ENCODE data around the gene GLI1.
"Not testable (repeated sequence)": the region's sequence is repeated elsewhere in the genome, so short reads cannot be mapped to it uniquely, and the experiment has no call there.

Gene GLI1

DNA sequence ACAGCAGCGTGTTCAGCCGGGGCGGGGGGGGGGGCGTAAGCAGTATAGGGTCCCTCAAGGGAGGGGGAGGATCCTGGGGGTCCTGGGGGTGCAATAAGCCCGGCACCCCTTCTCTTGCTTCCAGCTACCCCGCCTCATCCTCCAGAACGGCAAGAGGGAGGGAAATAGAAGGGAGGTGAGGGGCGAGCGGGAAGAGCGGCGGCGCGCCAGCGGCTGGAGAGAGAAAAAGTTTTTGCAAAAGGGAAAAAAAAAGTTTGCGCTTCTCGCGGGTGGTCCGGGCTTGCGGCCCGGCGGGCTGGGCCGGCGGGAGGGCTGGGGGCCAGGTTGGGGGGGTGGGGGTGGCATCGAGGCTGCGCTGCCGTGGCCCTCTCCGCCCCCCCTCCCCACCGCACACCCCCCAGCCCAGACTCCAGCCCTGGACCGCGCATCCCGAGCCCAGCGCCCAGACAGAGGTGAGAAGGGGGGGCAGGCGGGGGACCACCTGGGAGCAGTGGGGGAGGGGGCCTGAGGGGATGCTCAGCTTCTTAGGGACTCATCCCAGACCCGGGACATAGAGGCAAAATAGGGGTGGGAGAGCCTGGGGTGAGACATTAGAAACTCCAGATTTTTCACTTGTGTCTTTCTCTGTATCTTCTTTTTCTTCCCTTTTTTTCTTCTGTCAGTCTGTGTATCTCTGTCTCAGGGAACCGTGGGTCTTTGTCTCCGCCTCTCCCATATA is at the start of gene GLI1:
TSS of gene GLI1 (plus strand) at position 36 of the 718 bp plus-strand sequence. CDS start 3,907 bp downstream, outside the sequence.
- DNase-seq: no peak

DNA sequence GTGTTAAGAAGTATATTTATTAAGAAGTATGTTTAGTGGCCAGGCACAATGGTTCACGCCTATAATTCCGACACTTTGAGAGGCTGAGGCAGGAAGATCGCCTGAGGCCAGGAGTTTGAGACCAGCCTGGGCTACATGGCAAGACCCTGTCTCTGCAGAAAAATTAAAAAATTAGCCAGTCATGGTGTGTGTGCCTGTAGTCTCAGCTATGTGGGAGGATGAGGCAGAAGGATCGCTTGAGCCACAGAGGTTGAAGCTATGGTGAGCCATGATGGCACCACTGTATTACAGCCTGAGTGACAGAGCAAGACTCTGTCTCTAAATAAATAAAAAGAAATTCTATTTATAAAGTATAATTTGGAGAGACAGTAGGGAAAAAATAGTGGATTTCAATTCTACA is 49.1 kb upstream of the GLI1 start:
- DNase-seq: no peak

DNA sequence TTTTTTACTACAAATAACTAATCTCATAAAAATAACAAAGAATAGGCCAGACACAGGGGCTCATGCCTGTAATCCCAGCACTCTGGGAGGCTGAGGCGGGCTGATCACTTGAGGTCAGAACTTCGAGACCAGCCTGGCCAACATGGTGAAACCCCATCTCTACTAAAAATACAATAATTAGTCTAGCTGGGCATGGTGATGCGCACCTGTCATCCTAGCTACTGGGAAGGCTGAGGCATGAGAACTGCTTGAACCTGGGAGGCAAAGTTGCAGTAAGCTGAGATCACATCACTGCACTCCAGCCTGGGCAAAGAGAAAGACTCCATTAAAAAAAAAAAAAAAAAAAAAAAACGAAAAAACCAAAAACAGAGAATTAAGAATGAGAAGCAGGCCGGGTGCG is 45.4 kb upstream of the GLI1 start:
- not testable (repeated sequence) for DNase-seq

DNA sequence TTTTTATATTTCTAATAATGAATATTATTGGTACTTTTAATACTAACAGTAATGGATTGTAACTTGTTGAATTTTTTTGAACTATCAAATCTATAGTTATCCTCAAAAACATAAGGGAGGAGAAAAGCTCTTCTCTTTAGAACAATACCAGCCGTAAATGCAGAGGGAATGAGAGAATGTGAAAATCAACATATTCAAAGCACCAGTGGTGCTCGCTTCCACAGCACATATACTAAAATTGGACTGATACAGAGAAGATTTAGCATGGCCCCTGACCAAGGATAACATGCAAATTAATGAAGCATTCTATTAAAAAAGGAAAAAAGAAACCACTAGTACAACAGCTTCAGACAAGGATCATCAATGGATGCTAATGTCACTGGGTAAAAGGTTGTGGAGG is 44.5 kb upstream of the GLI1 start:
- no peak for DNase-seq

DNA sequence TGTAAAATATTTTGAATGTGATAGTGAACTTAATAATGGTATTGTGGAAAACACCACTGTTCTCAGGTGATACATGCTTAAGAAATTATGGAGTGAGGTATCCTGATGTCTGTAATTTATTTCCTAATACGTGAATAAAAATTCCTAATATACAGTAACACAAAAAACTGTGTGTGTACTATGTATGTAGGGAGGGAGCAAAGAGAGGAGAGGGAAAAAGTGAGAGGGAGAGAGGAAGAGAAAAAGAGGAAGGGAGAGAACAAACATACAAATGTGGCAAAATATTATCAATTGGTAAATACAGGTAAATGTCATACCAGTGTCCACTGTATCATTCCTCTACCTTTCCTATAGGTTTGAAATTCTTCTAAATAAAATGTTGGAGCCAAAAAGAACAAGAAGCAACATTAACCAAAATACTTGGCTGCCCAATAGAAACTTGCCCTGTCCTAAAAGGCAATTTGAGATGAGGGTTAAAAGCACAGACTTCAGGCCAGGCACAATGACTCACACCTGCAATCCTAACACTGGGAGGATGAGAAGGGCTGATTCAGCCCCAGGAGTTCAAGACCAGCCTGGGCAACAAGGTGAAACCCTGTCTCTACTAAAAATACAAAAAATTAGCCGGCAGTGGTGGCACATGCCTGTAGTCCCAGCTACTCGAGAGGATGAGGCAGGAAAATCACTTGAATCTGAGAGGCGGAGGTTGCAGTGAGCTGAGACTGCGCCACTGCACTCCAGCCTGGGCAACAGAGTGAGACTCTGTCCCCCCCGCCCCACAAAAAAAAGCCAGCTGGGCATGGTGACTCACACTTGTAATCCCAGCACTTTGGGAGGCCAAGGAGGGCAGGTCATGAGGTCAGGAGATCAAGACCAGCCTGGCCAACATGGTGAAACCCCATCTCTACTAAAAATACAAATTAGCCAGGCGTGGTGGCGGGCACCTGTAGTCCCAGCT is 43.3 kb upstream of the GLI1 start:
- no peak for DNase-seq

DNA sequence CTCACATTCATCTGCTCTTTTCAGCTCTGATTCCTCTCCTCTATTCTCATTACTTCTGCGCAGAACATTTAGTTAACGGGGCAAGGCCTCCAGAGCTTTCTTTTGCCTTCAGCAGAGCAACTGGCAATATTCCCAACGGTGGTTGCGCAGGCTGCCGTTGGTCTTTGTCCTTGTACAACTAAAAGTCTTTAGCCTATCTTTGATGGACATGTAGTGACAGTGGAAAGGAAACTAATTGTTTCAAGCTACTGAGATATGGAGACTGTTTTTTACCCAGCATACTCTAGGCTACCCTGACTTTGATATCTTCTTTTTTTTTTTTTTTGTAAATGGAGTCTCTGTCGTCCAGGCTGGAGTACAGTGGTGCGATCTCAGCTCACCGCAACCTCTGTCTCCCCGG is 41.3 kb upstream of the GLI1 start:
- DNase-seq: no peak

DNA sequence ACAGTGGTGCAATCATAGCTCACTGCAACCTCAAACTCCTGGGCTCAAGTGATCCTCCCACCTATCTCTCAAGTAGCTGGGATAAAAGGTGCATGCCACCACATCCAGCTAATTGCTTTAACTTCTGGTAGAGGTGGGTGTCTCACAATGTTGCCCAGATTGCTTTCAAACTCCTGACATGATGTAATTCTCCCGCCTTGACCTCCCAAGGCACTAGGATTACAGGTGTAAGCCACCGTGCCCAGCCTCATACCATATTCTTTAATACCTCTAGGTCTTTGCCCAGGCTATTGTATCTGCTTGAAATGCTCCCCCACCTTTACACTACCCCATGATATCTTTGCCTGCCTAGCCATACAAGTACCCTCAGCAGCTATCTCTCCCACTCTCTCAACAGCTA is 40.1 kb upstream of the GLI1 start:
- DNase-seq: no peak

DNA sequence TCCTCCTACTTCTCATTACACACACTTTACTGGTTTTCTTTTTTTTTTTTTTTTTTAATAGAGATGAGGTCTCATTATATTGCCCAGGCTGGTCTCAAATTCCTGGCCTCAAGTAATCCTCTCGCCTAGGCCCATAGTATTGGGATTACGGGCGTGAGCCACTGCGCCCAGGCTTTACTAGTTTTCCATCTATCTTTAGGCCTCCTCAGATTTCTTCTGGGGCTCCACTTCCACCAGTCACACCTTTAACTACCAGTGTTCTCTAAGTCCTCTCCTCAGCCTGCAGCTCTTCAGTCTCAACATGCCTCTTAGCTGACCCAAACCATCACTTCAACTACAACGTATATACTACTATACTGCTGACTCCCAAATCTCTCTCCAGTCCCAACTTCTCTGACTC is 39.1 kb upstream of the GLI1 start:
- no peak for DNase-seq

DNA sequence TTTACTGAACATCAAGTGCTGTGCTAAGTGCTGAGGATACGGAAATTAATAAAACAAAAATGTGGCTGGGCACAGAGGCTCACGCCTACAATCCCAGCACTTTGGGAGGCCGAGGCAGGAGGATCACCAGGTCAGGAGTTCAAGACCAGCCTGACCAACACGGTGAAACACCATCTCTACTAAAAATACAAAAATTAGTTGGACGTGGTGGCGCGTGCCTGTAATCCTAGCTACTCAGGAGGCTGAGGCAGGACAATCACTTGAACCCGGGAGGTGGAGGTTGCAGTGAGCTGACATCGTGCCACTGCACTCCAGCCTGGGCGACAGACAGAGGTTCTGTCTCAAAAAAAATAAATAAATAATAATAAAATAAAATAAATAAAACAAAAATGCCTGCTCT is 32.6 kb upstream of the GLI1 start:
- DNase-seq: not testable (repeated sequence)

DNA sequence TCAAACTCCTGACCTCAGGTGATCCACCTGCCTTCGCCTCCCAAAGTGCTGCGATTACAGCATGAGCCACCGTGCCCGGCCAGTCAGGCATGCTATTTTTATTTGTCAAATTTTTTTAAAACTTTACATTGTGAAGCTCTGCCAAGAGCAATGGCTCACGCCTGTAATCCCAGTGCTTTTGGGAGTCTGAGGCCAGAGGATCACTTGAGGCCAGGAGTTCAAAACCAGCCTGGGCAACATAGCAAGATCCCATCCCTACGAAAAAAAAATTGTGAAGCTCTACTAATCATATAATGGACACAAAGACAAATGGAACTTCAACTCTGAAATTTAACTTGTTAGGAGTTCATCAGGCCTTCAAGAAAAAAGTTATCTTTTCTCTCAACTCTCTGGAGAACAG is 30.6 kb upstream of the GLI1 start:
- no peak for DNase-seq

DNA sequence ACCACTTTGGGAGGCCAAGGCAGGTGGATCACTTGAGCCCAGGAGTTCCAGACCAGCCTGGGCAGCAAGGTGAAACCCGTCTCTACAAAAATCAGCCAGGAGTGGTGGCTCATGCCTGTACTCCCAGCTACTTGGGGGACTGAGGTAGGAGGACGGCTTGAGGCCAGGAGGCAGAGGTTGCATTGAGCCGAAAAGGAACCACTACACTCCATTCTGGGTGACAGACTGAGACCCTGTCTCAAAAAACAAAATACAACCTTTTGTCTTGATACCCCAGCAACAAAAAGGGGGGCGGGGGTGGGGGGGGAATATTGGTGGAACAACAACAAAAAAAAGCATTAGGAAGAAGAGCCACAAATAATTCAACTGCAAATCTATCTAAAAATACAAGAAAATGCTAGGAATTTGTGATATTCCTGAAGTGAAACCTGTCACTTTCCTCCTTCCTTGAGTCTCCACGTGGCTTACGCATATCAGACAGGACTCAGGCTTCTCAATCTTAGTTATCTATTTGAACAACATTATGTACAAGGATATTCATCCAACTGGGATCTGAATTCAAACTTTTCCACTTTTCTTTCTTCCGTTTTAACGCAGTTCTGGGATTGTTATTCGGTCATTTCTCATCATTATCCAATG is 30.0 kb upstream of the GLI1 start:
- DNase-seq: no peak

DNA sequence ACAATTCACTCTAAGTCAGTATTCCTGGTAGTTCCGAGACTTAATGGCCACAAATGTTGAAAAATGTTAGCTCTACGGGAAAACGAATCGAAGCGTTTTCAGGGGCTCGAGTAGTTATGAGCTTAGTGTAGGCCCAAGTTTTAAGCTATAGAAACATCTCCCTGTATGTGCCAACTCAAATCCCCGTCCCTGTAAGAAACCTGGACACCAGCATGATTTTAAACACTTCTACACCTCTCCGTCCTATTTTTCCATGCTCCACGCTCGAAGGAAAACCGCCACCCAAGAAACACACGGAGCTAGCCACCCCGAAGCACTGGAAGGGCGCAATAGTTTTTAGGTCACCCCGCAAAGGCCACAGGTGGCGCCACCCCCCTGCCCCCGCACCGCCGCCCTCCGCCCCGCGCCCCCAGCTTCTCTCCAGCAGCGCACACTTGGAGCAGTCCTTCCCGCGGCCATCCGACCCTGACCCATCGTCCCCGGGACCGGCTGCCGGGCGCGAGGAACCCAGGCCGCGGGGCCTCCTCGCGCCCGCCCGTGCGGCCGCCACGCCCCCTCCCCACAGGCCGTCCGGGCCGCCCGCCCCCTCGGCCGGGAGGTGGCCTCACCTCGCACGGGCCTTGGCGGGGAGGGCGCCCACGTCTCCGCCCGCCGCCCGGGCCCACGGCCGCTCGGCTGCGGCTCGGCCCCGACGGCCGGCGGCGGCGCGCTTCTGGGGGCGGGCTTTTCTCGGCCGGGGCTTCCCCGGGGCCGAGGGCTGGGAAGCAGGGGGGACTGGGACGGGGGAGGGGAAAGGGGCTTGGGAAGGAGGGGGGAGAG is 29.3 kb upstream of the GLI1 start:
- peak in 1 of 2 experiments; percentile 60 for DNase-seq

DNA sequence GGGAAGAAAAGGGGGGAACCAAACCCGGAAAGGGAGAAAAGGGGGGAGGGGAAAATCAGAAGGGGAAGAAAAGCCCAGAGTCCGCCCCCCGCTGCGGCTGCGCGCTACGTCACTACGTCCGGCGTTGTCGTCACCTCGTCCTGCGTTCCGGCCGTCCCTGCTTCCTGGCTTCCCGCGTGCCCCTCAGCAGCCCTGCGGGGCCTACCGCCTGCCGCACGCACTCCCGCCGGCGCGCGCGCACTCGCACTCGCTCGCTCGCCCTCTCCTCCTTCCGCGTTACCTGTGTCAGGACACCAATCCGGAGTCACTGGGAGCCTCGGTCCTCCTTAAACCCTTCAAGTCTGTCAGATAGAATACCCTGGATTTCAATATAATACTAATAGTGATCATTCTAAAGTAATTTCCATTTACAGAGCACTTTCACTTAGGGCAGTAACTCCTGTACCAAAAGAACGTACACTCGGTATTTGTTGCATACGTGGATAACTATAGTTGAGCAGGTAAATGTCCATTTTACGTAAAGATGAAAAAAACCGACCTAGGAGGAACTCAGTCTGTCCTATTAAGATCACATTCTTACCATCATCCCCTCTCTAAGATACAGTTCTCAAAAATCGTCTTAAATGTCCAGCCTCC is 28.5 kb upstream of the GLI1 start, which contains the start of gene R3HDM2:
TSS of gene R3HDM2 (minus strand) at position 113 of the 636 bp plus-strand sequence. CDS start 120,615 bp downstream, outside the sequence.
- peak; percentile 91 to 95 for DNase-seq

DNA sequence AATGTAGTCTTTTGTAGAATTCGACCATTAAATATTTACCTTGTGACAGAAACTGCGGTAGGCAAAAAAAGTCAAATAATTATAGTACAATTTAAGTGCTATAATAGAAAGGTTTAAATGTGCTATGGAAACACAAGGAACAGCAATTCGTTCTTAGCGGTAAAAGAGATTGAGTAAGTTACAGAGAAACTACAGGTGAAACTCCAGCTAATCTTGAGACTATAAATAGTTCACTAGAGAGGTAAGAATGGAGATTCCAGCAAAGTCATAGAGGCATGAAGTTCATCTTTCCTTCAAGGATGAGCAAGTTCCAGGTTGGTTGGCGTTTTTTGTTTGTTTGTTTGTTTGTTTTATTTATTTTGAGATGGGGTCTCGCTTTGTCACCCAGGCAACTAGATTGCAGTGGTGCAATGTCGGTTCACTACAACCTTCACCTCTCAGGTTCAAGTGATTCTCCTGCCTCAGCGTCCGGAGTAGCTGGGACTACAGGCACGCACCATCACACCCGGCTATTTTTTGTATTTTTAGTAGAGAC is 27.9 kb upstream of the GLI1 start:
- no peak for DNase-seq

DNA sequence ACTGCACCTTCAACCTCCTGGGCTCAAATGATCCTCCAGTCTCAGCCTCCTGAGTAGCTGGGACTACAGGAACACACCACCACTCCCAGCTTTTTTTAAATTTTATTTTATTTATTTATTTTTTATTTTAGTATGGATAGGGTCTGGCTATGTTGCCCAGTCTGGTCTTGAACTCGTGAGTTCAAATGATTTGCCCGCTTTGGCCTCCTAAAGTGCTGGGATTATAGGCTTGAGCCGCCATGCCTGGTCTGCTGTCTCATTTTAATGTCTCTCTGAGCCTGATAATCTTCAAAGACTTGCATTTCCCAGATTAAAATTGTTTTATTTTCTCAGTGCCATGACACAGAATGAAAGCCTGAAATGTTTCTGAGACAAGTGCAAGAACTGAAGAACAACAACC is 26.2 kb upstream of the GLI1 start:
- no peak for DNase-seq

DNA sequence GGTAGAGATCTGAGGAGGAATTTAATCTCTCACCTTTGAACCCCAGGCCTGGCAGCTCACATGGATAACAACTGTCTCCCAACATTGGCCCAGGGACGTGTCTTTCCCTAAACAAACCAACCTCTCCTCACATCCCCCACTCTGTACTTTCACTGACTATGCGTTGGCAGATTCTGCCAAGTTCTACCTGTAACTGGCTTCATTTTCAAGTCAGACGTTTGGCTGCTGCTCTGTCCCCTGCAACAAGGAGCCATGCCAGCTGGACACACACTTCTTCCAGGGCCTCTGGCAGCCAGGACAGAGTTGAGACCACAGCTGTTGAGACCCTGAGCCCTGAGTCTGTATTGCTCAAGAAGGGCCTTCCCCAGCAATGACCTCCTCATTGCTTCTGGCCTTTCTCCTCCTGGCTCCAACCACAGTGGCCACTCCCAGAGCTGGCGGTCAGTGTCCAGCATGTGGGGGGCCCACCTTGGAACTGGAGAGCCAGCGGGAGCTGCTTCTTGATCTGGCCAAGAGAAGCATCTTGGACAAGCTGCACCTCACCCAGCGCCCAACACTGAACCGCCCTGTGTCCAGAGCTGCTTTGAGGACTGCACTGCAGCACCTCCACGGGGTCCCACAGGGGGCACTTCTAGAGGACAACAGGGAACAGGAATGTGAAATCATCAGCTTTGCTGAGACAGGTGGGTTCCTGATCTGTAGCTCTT is 24.9 kb upstream of the GLI1 start, which contains the start of gene INHBC:
TSS of gene INHBC (plus strand) at position 268 of the 707 bp plus-strand sequence. CDS start at position 371, 103 bp downstream.
- no peak for DNase-seq

DNA sequence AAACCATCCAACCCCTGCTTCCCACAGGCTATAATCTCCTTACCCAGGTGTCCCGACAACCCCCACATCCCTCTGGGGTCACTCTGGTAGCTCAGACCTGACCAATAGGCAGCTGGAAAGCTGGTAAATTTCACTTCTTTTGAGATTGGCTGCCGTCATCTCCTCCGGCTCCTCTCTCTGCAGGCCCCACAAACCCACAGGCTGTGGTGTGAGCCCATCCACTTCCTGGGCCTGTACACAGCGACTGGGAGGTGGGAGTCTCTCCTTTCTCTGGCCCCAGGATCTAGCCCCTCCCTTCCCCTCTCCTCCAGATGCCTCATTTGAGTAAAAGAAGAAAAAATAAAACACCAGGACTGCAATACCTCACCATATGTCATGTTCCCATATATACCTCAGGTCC is 24.3 kb upstream of the GLI1 start:
- no peak for DNase-seq

DNA sequence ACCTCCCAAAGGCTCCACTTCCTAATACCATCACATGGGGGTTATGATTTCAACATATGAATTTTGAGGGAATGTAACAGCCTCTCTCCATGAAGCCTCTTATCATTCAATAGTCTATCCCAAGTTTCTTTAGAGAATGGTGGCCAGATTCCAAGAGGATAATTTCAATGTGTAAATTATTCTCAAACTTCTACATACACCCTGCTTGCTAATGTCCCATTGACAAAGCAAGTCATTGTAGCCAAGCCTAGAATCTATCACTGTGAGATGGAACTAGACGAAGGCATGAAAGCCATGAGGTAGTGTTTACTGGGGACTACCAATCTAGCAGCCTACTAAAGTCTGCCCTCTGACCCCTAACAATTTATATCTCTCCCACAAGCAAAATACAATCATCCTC is 21.2 kb upstream of the GLI1 start:
- DNase-seq: no peak

DNA sequence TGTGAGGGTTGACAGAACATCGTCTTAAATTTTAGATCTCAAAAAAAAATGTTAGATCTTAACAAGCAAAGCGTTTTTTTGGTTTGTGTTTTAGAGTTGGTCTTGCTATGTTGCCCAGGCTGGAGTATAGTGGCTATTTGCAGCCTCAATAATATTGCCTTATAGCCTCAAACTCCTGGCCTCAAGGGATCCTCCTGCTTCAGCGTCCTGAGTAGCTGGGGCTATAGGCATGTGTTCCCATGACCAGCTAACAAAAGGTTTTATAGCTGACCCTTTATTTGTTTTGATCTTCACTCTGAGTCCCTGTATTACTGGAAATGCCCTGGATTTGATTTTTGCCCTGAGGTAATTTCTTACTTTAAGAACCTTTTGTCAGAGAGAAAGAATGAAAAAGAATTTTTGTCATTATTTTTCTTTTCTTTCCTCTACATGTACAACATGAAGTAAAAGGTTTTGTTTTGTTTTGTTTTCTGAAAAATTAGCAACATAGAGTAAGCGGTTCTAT is 19.8 kb upstream of the GLI1 start:
- no peak for DNase-seq

DNA sequence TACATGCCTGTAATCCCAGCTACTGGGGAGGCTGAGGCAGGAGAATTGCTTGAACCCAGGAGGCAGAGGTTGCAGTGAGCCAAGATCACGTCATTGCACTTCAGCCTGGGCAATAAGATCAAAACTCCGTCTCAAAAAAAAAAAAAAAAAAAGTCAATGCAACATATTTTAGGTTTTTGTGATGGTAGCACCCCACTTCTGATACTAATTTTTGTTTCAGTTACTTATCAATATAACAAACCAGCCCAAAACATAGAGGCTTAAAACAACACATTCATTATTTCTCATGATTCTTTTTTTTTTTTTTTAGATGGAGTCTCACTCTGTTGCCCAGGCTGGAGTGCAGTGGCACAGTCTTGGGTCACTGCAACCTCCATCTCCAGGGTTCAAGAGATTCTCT is 18.2 kb upstream of the GLI1 start:
- not testable (repeated sequence) for DNase-seq
